SU-DHL-6 (cell line): ENCODE measurements around the gene OR2F1.

Experiments used
- CTCF ChIP-seq: fragments of 200-600 bp; sonication (generic); IDR thresholded peaks from one replicate; pipeline ENCODE4 v1.5.1; 2017; ENCODE audit warnings: antibody characterized with exemption, mild to moderate bottlenecking, low read length, moderate library complexity; ENCODE audit not compliant: insufficient read depth, poor library complexity, severe bottlenecking
- EZH2phosphoT487 ChIP-seq: fragments of 200-600 bp; sonication (generic), shearing (Covaris generic); conservative IDR thresholded peaks from 2 replicates; pipeline ENCODE4 v1.6.1; 2018; ENCODE audit warnings: mild to moderate bottlenecking, antibody characterized with exemption, low read length, moderate library complexity, mixed read lengths

GRCh38 chr7:143965280-143965679 lies 10.6 kb downstream of the OR2F1 start:
- TF ChIP-seq CTCF (no peak), EZH2phosphoT487 (no peak)
